ENCODE results near the gene XIRP2.
A peak's percentile ranks its signal among the peaks of the same experiment; 100 is the strongest.

Gene XIRP2

GRCh38 chr2:167292430-167293171 is 404.3 kb downstream of the XIRP2 start, which contains the start of gene B3GALT1:
B3GALT1 (plus strand) TSS chr2:167293001.
- peak; percentile 45 to 54 for DNase-seq (ENCODE audit: low read depth in 2 of 2)

- DNase-seq (ENCODE audit: low read depth in 2 of 2): no peak
Measured at GRCh38 chr2:167293172-167293781, 405.0 kb downstream of the XIRP2 start.

- DNase-seq (ENCODE audit: low read depth in 2 of 2): no peak
Measured at GRCh38 chr2:167293943-167294775, 405.9 kb downstream of the XIRP2 start.

- DNase-seq (ENCODE audit: low read depth in 2 of 2): no peak
Measured at GRCh38 chr2:167294776-167295140, 406.5 kb downstream of the XIRP2 start.

- DNase-seq (ENCODE audit: low read depth in 2 of 2): no peak
Measured at GRCh38 chr2:167297292-167297691, 409.0 kb downstream of the XIRP2 start.

GRCh38 chr2:167298017-167298416 is 409.7 kb downstream of the XIRP2 start:
- no peak for DNase-seq (ENCODE audit: low read depth in 2 of 2)

All from stimulated activated CD8-positive, alpha-beta memory T cell treated with anti-CD3 and anti-CD28 coated beads, Interleukin-2, amount 100 ng/mL, for 48 hours (primary cell).